ENCODE data around the gene PLEKHG4. TPM values are rescaled to one million over a fixed set of nuclear protein-coding genes. Genes with fewer than 3 reads are reported as not detected.

The PLEKHG4 gene
- total RNA-seq, 2 donors from 2014 or later: 7.7 to 11.9 TPM

- intact Hi-C loops (cut with DNase I, micrococcal nuclease): no loop called here
- DNase-seq (no peak), ATAC-seq (no peak)
These were observed 23.6 kb downstream of the PLEKHG4 start for GRCh38 chr16:67302970-67303369.

GRCh38 chr16:67304020-67304419 lies 24.7 kb downstream of the PLEKHG4 start:
- DNase-seq: no peak
- intact Hi-C loops (cut with DNase I, micrococcal nuclease): no loop called here
- ATAC-seq: no peak

- intact Hi-C loops (cut with DNase I, micrococcal nuclease): no loop called here
- no peak for ATAC-seq
- DNase-seq: no peak
These were observed 26.1 kb downstream of the PLEKHG4 start for GRCh38 chr16:67305216-67306071.

GRCh38 chr16:67310561-67310960 lies 31.2 kb downstream of the PLEKHG4 start:
- DNase-seq (no peak), ATAC-seq (no peak)
- intact Hi-C loops (cut with DNase I, micrococcal nuclease): no loop called here

- ATAC-seq: no peak
- DNase-seq: peak in 1 of 2 donors; percentile 35
- intact Hi-C loops (cut with DNase I, micrococcal nuclease): no loop called here
These were observed 32.5 kb downstream of the PLEKHG4 start for GRCh38 chr16:67311607-67312488.

- intact Hi-C loops (cut with DNase I, micrococcal nuclease): no loop called here
- ATAC-seq: no peak
- no peak for DNase-seq
These were observed 33.4 kb downstream of the PLEKHG4 start for GRCh38 chr16:67312719-67313118.

GRCh38 chr16:67317853-67318252 lies 38.5 kb downstream of the PLEKHG4 start:
- no peak for DNase-seq
- ATAC-seq: no peak
- intact Hi-C loops (cut with DNase I, micrococcal nuclease): no loop called here

GRCh38 chr16:67326115-67326471 lies 46.8 kb downstream of the PLEKHG4 start:
- intact Hi-C loops (cut with DNase I, micrococcal nuclease): no loop called here
- DNase-seq: no peak
- ATAC-seq: no peak

GRCh38 chr16:67326472-67327309 lies 47.4 kb downstream of the PLEKHG4 start, which contains the start of the genes KCTD19 and LRRC36:
Gene KCTD19 (minus strand): TSS chr16:67326741. CDS start chr16:67326707, 34 bp downstream.
Gene LRRC36 (plus strand): TSS chr16:67326815. CDS start chr16:67326863, 48 bp downstream.
- ATAC-seq (peak; percentile 96), DNase-seq (peak; percentile 68 to 82)
- intact Hi-C loops (cut with DNase I, micrococcal nuclease): no loop called here

GRCh38 chr16:67327743-67328142 lies 48.4 kb downstream of the PLEKHG4 start:
- intact Hi-C loops (cut with DNase I, micrococcal nuclease): no loop called here
- ATAC-seq (no peak), DNase-seq (no peak)

- no peak for DNase-seq
- intact Hi-C loops (cut with DNase I, micrococcal nuclease): no loop called here
- ATAC-seq: no peak
These were observed 50.6 kb downstream of the PLEKHG4 start for GRCh38 chr16:67329901-67330300.

GRCh38 chr16:67333315-67333714 lies 54.0 kb downstream of the PLEKHG4 start:
- DNase-seq: no peak
- no peak for ATAC-seq
- intact Hi-C loops (cut with DNase I, micrococcal nuclease): no loop called here

- DNase-seq (no peak), ATAC-seq (peak; percentile 40)
- intact Hi-C loops (cut with DNase I, micrococcal nuclease): no loop called here
These were observed 56.8 kb downstream of the PLEKHG4 start for GRCh38 chr16:67336116-67336515.

GRCh38 chr16:67336648-67337047 lies 57.3 kb downstream of the PLEKHG4 start:
- peak; percentile 22 for ATAC-seq
- intact Hi-C loops (cut with DNase I, micrococcal nuclease): no loop called here
- DNase-seq: no peak

Other genes starting within 250 kb of the PLEKHG4 start
- gene PHAF1, start 169.6 kb upstream of the PLEKHG4 start, total RNA-seq: 10 to 100 TPM; 11.3 to 13.9 TPM
- gene B3GNT9, start 128.5 kb upstream of the PLEKHG4 start, total RNA-seq: 1 to 10 TPM; 2.9 to 4.3 TPM
- gene TRADD, start 119.6 kb upstream of the PLEKHG4 start, total RNA-seq: 10 to 100 TPM; 25.5 to 27.4 TPM
- 10 to 100 TPM; 20.2 to 23.0 TPM for gene FBXL8, start 119.6 kb upstream of the PLEKHG4 start, total RNA-seq
- 10 to 100 TPM; 36.5 to 39.2 TPM for gene HSF4, start 114.8 kb upstream of the PLEKHG4 start, total RNA-seq
- 10 to 100 TPM; 23.1 to 30.2 TPM for gene NOL3, start 109.0 kb upstream of the PLEKHG4 start, total RNA-seq
- gene MATCAP1, start 95.6 kb upstream of the PLEKHG4 start, total RNA-seq: 10 to 100 TPM; 21.9 to 30.8 TPM
- 1 to 10 TPM; 2.3 to 5.9 TPM for gene EXOC3L1, start 89.4 kb upstream of the PLEKHG4 start, total RNA-seq
- 10 to 100 TPM; 59.1 to 81.4 TPM for gene E2F4, start 87.4 kb upstream of the PLEKHG4 start, total RNA-seq
- gene ELMO3, start 80.4 kb upstream of the PLEKHG4 start, total RNA-seq: 10 to 100 TPM; 58.1 to 60.5 TPM
- gene TMEM208, start 52.4 kb upstream of the PLEKHG4 start, total RNA-seq: 10 to 100 TPM; 40.7 to 42.0 TPM
- gene FHOD1, start 32.1 kb upstream of the PLEKHG4 start, total RNA-seq: 10 to 100 TPM; 29.7 to 42.7 TPM
- gene SLC9A5, start 30.6 kb upstream of the PLEKHG4 start, total RNA-seq: 1 to 10 TPM in 1 of 2 donors, under 1 TPM in 1; 0.61 to 1.3 TPM
- gene KCTD19, start 47.2 kb downstream of the PLEKHG4 start, total RNA-seq: under 1 TPM in 1 of 2 donors, not detected in 1; 0.06 TPM
- under 1 TPM; 0.34 to 0.40 TPM for gene LRRC36, start 47.3 kb downstream of the PLEKHG4 start, total RNA-seq
- gene TPPP3, start 114.0 kb downstream of the PLEKHG4 start, total RNA-seq: 1 to 10 TPM; 4.1 to 8.3 TPM
- gene ZDHHC1, start 136.9 kb downstream of the PLEKHG4 start, total RNA-seq: 10 to 100 TPM; 10.7 to 12.5 TPM
- gene HSD11B2, start 151.6 kb downstream of the PLEKHG4 start, total RNA-seq: 1,000 to 10,000 TPM in 1 of 2 donors, 100 to 1,000 TPM in 1; 723 to 1,005 TPM
- 100 to 1,000 TPM; 226 to 297 TPM for gene ATP6V0D1, start 201.6 kb downstream of the PLEKHG4 start, total RNA-seq
- gene AGRP, start 204.0 kb downstream of the PLEKHG4 start, total RNA-seq: not detected
- gene RIPOR1, start 249.3 kb downstream of the PLEKHG4 start, total RNA-seq: 10 to 100 TPM; 14.4 to 22.4 TPM

Data from left colon (tissue), 2 donors.